Neutrophil (primary cell): ENCODE measurements around the gene TRABD2A.

ENCODE experiments used
- H3K27ac ChIP-seq: fragments of 200-600 bp; sonication (generic); 2 replicates; pipeline ENCODE4 v1.5.1; 2016; ENCODE audit warnings: mild to moderate bottlenecking, moderate library complexity
- H3K27me3 ChIP-seq: fragments of 200-600 bp; sonication (generic); 2 replicates; pipeline ENCODE4 v1.6.0; 2016; ENCODE audit warnings: mild to moderate bottlenecking
- H3K36me3 ChIP-seq: fragments of 200-600 bp; sonication (generic); 2 replicates; pipeline ENCODE4 v1.5.1; 2017
- H3K4me1 ChIP-seq, 2 experiments: fragments of 200-600 bp in 1 of 2; sonication (generic) in 1 of 2; 1 replicate in 1 of 2; 2 replicates in 1 of 2; pipeline versions ENCODE4 v1.5.1 to v1.6.1; 2013 to 2016; ENCODE audit warnings: low read depth in 1 of 2, low read length in 1 of 2, mild to moderate bottlenecking in 1 of 2, moderate library complexity in 1 of 2; ENCODE audit not compliant: control insufficient read depth in 1 of 2, insufficient read depth in 1 of 2
- H3K4me3 ChIP-seq, 2 experiments: fragments of 200-600 bp in 1 of 2; sonication (generic) in 1 of 2; 1 replicate in 1 of 2; 2 replicates in 1 of 2; pipeline ENCODE4 v1.5.1; 2013 to 2016; ENCODE audit warnings: low read depth in 1 of 2, low read length in 1 of 2, mild to moderate bottlenecking in 1 of 2, moderate library complexity in 1 of 2
- H3K9me3 ChIP-seq: fragments of 200-600 bp; sonication (generic); 2 replicates; pipeline ENCODE4 v1.5.1; 2016
- TF ChIP-seq, protein P1 (sequence below): fragments of 200-600 bp; sonication (generic); IDR thresholded peaks from 2 replicates; pipeline ENCODE4 v1.5.1; 2016; ENCODE audit warnings: antibody characterized with exemption

Gene TRABD2A

DNA sequence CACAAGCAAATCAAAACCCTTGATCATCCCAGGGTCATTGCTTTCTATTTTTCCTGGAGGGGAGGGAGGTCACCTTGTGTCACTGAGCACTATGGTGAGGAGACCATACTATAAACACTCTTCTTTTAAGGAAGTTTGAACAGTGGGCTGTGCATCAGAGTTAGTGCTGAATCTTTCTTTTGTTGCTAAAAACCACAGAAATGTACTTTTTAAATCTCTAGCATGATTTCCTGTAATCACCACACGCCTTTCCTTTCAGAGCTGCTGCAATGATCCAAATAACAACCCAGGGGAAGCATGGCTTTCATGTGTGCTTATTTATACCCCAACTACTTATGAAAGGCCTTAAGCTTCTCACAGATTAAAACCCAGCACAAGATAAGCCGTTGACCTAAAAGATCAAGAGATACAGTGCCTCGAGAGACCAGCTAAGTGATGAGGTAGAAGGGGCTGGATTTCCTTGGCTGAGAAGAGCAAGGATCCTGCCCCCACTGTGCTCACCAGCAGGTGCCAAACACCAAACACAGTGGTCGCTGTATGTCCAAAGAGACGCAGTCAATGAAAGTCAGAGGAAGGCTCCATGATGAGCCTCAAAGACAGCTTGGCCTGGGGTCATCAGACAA, 34.7 kb downstream of the TRABD2A start:
- Histone ChIP-seq H3K27me3 (peaks cover 39% of the 10 kb centered on the region), H3K9me3 (no peaks in the 10 kb centered on the region), H3K4me3 (no peak overlapping the region), H3K4me1 (no peaks in the 10 kb centered on the region), H3K36me3 (no peaks in the 10 kb centered on the region), H3K27ac (no peak overlapping the region)
- TF ChIP-seq, protein P1, sequence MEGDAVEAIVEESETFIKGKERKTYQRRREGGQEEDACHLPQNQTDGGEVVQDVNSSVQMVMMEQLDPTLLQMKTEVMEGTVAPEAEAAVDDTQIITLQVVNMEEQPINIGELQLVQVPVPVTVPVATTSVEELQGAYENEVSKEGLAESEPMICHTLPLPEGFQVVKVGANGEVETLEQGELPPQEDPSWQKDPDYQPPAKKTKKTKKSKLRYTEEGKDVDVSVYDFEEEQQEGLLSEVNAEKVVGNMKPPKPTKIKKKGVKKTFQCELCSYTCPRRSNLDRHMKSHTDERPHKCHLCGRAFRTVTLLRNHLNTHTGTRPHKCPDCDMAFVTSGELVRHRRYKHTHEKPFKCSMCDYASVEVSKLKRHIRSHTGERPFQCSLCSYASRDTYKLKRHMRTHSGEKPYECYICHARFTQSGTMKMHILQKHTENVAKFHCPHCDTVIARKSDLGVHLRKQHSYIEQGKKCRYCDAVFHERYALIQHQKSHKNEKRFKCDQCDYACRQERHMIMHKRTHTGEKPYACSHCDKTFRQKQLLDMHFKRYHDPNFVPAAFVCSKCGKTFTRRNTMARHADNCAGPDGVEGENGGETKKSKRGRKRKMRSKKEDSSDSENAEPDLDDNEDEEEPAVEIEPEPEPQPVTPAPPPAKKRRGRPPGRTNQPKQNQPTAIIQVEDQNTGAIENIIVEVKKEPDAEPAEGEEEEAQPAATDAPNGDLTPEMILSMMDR: no peak

DNA sequence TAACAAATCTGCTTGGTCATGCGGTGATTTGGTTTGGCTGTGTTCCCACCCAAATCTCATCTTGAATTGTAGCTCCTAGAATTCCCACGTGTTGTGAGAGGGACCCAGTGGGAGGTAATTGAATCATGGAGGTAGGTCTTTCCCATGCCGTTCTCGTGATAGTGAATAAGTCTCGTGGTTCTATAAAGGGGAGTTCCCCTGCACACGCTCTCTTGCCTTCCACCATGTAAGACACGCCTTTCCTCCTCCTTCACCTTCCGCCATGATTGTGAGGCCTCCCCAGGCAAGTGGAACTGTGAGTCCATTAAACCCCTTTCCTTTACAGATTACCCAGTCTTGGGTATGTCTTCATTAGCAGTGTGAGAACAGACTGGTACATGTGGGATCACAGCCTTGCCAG, 36.7 kb downstream of the TRABD2A start:
- no peaks in the 10 kb centered on the region for H3K4me1 ChIP-seq
- TF ChIP-seq, protein P1: no peak

DNA sequence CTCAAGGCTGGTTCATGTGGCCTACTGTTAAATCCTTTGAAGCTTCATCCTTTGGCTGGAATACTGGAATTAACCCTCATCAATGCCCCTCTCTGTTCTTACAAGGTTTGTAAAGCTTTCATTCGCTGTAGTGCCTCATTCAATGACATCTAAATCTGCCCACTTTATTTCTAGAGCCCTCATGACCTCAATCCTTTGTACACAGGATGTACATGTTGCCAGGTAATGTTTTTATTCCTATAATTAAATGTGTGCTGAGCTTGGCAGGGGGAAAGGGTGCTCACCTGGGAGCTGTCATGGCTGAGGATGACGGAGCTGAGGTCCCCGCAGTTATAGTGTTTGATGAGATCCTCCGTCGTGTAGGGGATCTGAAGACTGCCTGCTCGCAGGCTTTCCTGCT, 39.3 kb downstream of the TRABD2A start:
- H3K27me3 ChIP-seq: peaks cover 35% of the 10 kb centered on the region
- H3K36me3 ChIP-seq: no peaks in the 10 kb centered on the region
- no peak overlapping the region for H3K4me3 ChIP-seq
- H3K4me1 ChIP-seq: no peaks in the 10 kb centered on the region
- TF ChIP-seq, protein P1: no peak
- no peak overlapping the region for H3K27ac ChIP-seq
- no peaks in the 10 kb centered on the region for H3K9me3 ChIP-seq

More for the DNA sequence above, 36.7 kb downstream of the TRABD2A start:
- no peak overlapping the region for H3K4me3 ChIP-seq
- no peaks in the 10 kb centered on the region for H3K36me3 ChIP-seq
- peaks cover 43% of the 10 kb centered on the region for H3K27me3 ChIP-seq
- no peak overlapping the region for H3K27ac ChIP-seq
- H3K9me3 ChIP-seq: no peaks in the 10 kb centered on the region

DNA sequence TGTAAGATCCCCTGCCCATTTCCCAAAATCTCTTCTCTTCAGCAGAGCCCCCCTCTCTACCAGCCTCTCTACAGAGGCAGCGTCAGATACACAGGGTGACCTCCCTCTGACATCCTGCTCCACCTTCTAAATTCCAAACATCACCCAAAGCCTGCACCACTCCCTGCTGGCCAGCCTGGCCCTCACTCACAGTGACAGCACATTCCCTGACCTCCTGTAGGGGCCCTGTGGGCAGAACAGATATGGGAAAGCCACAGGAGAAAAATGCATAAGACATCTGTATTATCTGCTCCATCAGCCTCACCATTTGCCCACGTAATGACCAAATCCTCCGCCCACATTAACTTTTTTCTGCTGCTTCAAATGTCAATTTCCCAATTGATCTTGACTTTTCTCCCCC, 40.6 kb downstream of the TRABD2A start:
- Histone ChIP-seq H3K27me3 (peaks cover 28% of the 10 kb centered on the region), H3K27ac (no peak overlapping the region), H3K4me3 (no peak overlapping the region), H3K9me3 (no peaks in the 10 kb centered on the region), H3K36me3 (no peaks in the 10 kb centered on the region), H3K4me1 (no peaks in the 10 kb centered on the region)
- TF ChIP-seq, protein P1: no peak

DNA sequence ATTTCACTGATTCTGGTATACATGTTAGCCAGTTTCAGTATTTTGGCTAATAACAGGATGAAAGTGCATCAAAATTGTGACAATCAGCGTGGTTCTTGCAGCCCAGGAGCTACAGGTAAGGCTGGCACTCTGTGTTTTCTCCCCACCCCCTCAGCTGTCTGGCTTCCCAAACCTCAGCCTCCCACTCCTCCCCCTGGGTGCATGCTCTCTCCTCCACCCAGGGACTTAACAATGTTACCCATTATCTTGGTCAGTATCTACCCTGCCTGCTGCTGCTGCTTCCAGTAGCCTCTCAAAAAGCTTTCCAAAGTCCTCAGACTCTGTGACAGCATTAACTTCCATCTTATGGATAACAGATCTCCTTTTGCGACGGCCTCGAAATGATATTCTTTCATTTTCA, 41.0 kb downstream of the TRABD2A start:
- H3K4me1 ChIP-seq: no peaks in the 10 kb centered on the region
- TF ChIP-seq, protein P1: no peak
- H3K27ac ChIP-seq: no peak overlapping the region
- no peak overlapping the region for H3K4me3 ChIP-seq
- peaks cover 28% of the 10 kb centered on the region for H3K27me3 ChIP-seq
- no peaks in the 10 kb centered on the region for H3K36me3 ChIP-seq
- no peaks in the 10 kb centered on the region for H3K9me3 ChIP-seq
